ENCODE results near the gene NELL1.

NELL1 gene

GRCh38 chr11:21421711-21422329, 752.4 kb downstream of the NELL1 start:
- Histone ChIP-seq H3K27me3 (ENCODE audit: control insufficient read depth, insufficient read depth, low read length) (no peaks in the 10 kb centered on the region), H3K4me3 (ENCODE audit: low read length) (no peak overlapping the region), H3K9ac (ENCODE audit: low read length) (no peak overlapping the region), H3K4me1 (ENCODE audit: control insufficient read depth, insufficient read depth, low read length) (no peaks in the 10 kb centered on the region), H3K36me3 (ENCODE audit: control insufficient read depth, insufficient read depth, low read length) (no peaks in the 10 kb centered on the region), H3K9me3 (ENCODE audit: control insufficient read depth, low read length) (no peaks in the 10 kb centered on the region)

- H3K4me3 ChIP-seq (ENCODE audit: low read length): no peak overlapping the region
- no peaks in the 10 kb centered on the region for H3K27me3 ChIP-seq (ENCODE audit: control insufficient read depth, insufficient read depth, low read length)
- no peaks in the 10 kb centered on the region for H3K4me1 ChIP-seq (ENCODE audit: control insufficient read depth, insufficient read depth, low read length)
- H3K36me3 ChIP-seq (ENCODE audit: control insufficient read depth, insufficient read depth, low read length): no peaks in the 10 kb centered on the region
- no peak overlapping the region for H3K9ac ChIP-seq (ENCODE audit: low read length)
- no peaks in the 10 kb centered on the region for H3K9me3 ChIP-seq (ENCODE audit: control insufficient read depth, low read length)
Observed at GRCh38 chr11:21426931-21427330, 757.5 kb downstream of the NELL1 start.

- no peak overlapping the region for H3K4me3 ChIP-seq (ENCODE audit: low read length)
- H3K9ac ChIP-seq (ENCODE audit: low read length): no peak overlapping the region
- H3K36me3 ChIP-seq (ENCODE audit: control insufficient read depth, insufficient read depth, low read length): no peaks in the 10 kb centered on the region
Observed at GRCh38 chr11:21427726-21428125, 758.3 kb downstream of the NELL1 start.

GRCh38 chr11:21428796-21429195, 759.4 kb downstream of the NELL1 start:
- no peak overlapping the region for H3K4me3 ChIP-seq (ENCODE audit: low read length)
- H3K9ac ChIP-seq (ENCODE audit: low read length): no peak overlapping the region
- no peaks in the 10 kb centered on the region for H3K36me3 ChIP-seq (ENCODE audit: control insufficient read depth, insufficient read depth, low read length)
- H3K27me3 ChIP-seq (ENCODE audit: control insufficient read depth, insufficient read depth, low read length): no peaks in the 10 kb centered on the region
- no peaks in the 10 kb centered on the region for H3K9me3 ChIP-seq (ENCODE audit: control insufficient read depth, low read length)
- no peaks in the 10 kb centered on the region for H3K4me1 ChIP-seq (ENCODE audit: control insufficient read depth, insufficient read depth, low read length)

More at GRCh38 chr11:21427726-21428125, 758.3 kb downstream of the NELL1 start:
- Histone ChIP-seq H3K9me3 (ENCODE audit: control insufficient read depth, low read length) (no peaks in the 10 kb centered on the region), H3K4me1 (ENCODE audit: control insufficient read depth, insufficient read depth, low read length) (no peaks in the 10 kb centered on the region), H3K27me3 (ENCODE audit: control insufficient read depth, insufficient read depth, low read length) (no peaks in the 10 kb centered on the region)

- H3K36me3 ChIP-seq (ENCODE audit: control insufficient read depth, insufficient read depth, low read length): no peaks in the 10 kb centered on the region
- H3K27me3 ChIP-seq (ENCODE audit: control insufficient read depth, insufficient read depth, low read length): no peaks in the 10 kb centered on the region
- H3K4me1 ChIP-seq (ENCODE audit: control insufficient read depth, insufficient read depth, low read length): no peaks in the 10 kb centered on the region
- H3K4me3 ChIP-seq (ENCODE audit: low read length): no peak overlapping the region
- no peak overlapping the region for H3K9ac ChIP-seq (ENCODE audit: low read length)
- H3K9me3 ChIP-seq (ENCODE audit: control insufficient read depth, low read length): no peaks in the 10 kb centered on the region
Observed at GRCh38 chr11:21429401-21429800, 760.0 kb downstream of the NELL1 start.

GRCh38 chr11:21430537-21430936, 761.2 kb downstream of the NELL1 start:
- Histone ChIP-seq H3K36me3 (ENCODE audit: control insufficient read depth, insufficient read depth, low read length) (no peaks in the 10 kb centered on the region), H3K9me3 (ENCODE audit: control insufficient read depth, low read length) (no peaks in the 10 kb centered on the region), H3K27me3 (ENCODE audit: control insufficient read depth, insufficient read depth, low read length) (no peaks in the 10 kb centered on the region), H3K4me1 (ENCODE audit: control insufficient read depth, insufficient read depth, low read length) (no peaks in the 10 kb centered on the region), H3K9ac (ENCODE audit: low read length) (no peak overlapping the region), H3K4me3 (ENCODE audit: low read length) (no peak overlapping the region)

- Histone ChIP-seq H3K36me3 (ENCODE audit: control insufficient read depth, insufficient read depth, low read length) (no peaks in the 10 kb centered on the region), H3K27me3 (ENCODE audit: control insufficient read depth, insufficient read depth, low read length) (no peaks in the 10 kb centered on the region), H3K9ac (ENCODE audit: low read length) (no peak overlapping the region), H3K4me1 (ENCODE audit: control insufficient read depth, insufficient read depth, low read length) (no peaks in the 10 kb centered on the region), H3K9me3 (ENCODE audit: control insufficient read depth, low read length) (no peaks in the 10 kb centered on the region), H3K4me3 (ENCODE audit: low read length) (no peak overlapping the region)
Observed at GRCh38 chr11:21446939-21447590, 777.7 kb downstream of the NELL1 start.

GRCh38 chr11:21447871-21448270, 778.5 kb downstream of the NELL1 start:
- H3K9me3 ChIP-seq (ENCODE audit: control insufficient read depth, low read length): no peaks in the 10 kb centered on the region
- no peaks in the 10 kb centered on the region for H3K27me3 ChIP-seq (ENCODE audit: control insufficient read depth, insufficient read depth, low read length)
- H3K9ac ChIP-seq (ENCODE audit: low read length): no peak overlapping the region
- H3K4me3 ChIP-seq (ENCODE audit: low read length): no peak overlapping the region
- no peaks in the 10 kb centered on the region for H3K4me1 ChIP-seq (ENCODE audit: control insufficient read depth, insufficient read depth, low read length)
- H3K36me3 ChIP-seq (ENCODE audit: control insufficient read depth, insufficient read depth, low read length): no peaks in the 10 kb centered on the region

GRCh38 chr11:21456186-21456585, 786.8 kb downstream of the NELL1 start:
- H3K36me3 ChIP-seq (ENCODE audit: control insufficient read depth, insufficient read depth, low read length): no peaks in the 10 kb centered on the region
- H3K4me3 ChIP-seq (ENCODE audit: low read length): no peak overlapping the region
- no peaks in the 10 kb centered on the region for H3K9me3 ChIP-seq (ENCODE audit: control insufficient read depth, low read length)
- H3K27me3 ChIP-seq (ENCODE audit: control insufficient read depth, insufficient read depth, low read length): no peaks in the 10 kb centered on the region
- H3K9ac ChIP-seq (ENCODE audit: low read length): no peak overlapping the region
- no peaks in the 10 kb centered on the region for H3K4me1 ChIP-seq (ENCODE audit: control insufficient read depth, insufficient read depth, low read length)

- Histone ChIP-seq H3K4me1 (ENCODE audit: control insufficient read depth, insufficient read depth, low read length) (no peaks in the 10 kb centered on the region), H3K27me3 (ENCODE audit: control insufficient read depth, insufficient read depth, low read length) (no peaks in the 10 kb centered on the region), H3K4me3 (ENCODE audit: low read length) (no peak overlapping the region), H3K9ac (ENCODE audit: low read length) (no peak overlapping the region), H3K36me3 (ENCODE audit: control insufficient read depth, insufficient read depth, low read length) (no peaks in the 10 kb centered on the region), H3K9me3 (ENCODE audit: control insufficient read depth, low read length) (no peaks in the 10 kb centered on the region)
Observed at GRCh38 chr11:21460082-21460481, 790.7 kb downstream of the NELL1 start.

- H3K4me3 ChIP-seq (ENCODE audit: low read length): no peak overlapping the region
- no peaks in the 10 kb centered on the region for H3K36me3 ChIP-seq (ENCODE audit: control insufficient read depth, insufficient read depth, low read length)
- H3K4me1 ChIP-seq (ENCODE audit: control insufficient read depth, insufficient read depth, low read length): no peaks in the 10 kb centered on the region
- H3K9me3 ChIP-seq (ENCODE audit: control insufficient read depth, low read length): no peaks in the 10 kb centered on the region
- H3K27me3 ChIP-seq (ENCODE audit: control insufficient read depth, insufficient read depth, low read length): no peaks in the 10 kb centered on the region
- no peak overlapping the region for H3K9ac ChIP-seq (ENCODE audit: low read length)
Observed at GRCh38 chr11:21461701-21462100, 792.3 kb downstream of the NELL1 start.

GRCh38 chr11:21464601-21465193, 795.3 kb downstream of the NELL1 start:
- H3K9me3 ChIP-seq (ENCODE audit: control insufficient read depth, low read length): no peaks in the 10 kb centered on the region
- no peaks in the 10 kb centered on the region for H3K36me3 ChIP-seq (ENCODE audit: control insufficient read depth, insufficient read depth, low read length)
- H3K4me1 ChIP-seq (ENCODE audit: control insufficient read depth, insufficient read depth, low read length): no peaks in the 10 kb centered on the region
- H3K27me3 ChIP-seq (ENCODE audit: control insufficient read depth, insufficient read depth, low read length): no peaks in the 10 kb centered on the region
- no peak overlapping the region for H3K9ac ChIP-seq (ENCODE audit: low read length)
- H3K4me3 ChIP-seq (ENCODE audit: low read length): no peak overlapping the region
